Heart left ventricle (tissue), 16 donors: Measurements from ENCODE around the gene ENDOU. TPM values are rescaled to one million over a fixed set of nuclear protein-coding genes. Genes with fewer than 3 reads are reported as not detected.

ENCODE experiments used
- ATAC-seq, 4 donors: fragments of 200-7000 bp; cut with Tn5 transposase; one replicate each; pipeline ENCODE4 v1.9.1; 2020 to 2022; ENCODE audit warnings: moderate library complexity in 4 of 4, mild to moderate bottlenecking in 3 of 4, moderate number of reproducible peaks in 1 of 4
- DNase-seq, 5 donors: peaks; one replicate each; pipeline ENCODE4 v3.0.0-alpha.2; 2020
- H3K27ac ChIP-seq, 12 donors: fragments of 200-600 bp; sonication (generic) in 4 of 12; one replicate each; pipeline versions ENCODE4 v1.5.0 to v1.8.0; 2016 to 2022; ENCODE audit warnings: mild to moderate bottlenecking in 2 of 12
- H3K27me3 ChIP-seq, 9 donors: fragments of 200-600 bp; sonication (generic) in 2 of 9; one replicate each; pipeline versions ENCODE4 v1.5.1 to v1.8.0; 2016 to 2022; ENCODE audit warnings: mild to moderate bottlenecking in 3 of 9
- H3K36me3 ChIP-seq, 9 donors: fragments of 200-600 bp; sonication (generic) in 2 of 9; one replicate each; pipeline versions ENCODE4 v1.5.0 to v1.8.0; 2018 to 2022; ENCODE audit warnings: mild to moderate bottlenecking in 2 of 9
- H3K4me1 ChIP-seq, 12 donors: fragments of 200-600 bp; sonication (generic) in 4 of 12; one replicate each; pipeline versions ENCODE4 v1.5.0 to v1.8.0; 2016 to 2022; ENCODE audit warnings: mild to moderate bottlenecking in 3 of 12
- H3K4me3 ChIP-seq, 12 donors: fragments of 200-600 bp; sonication (generic) in 4 of 12; one replicate each; pipeline versions ENCODE4 v1.5.0 to v1.8.0; 2017 to 2022; ENCODE audit warnings: mild to moderate bottlenecking in 9 of 12, moderate library complexity in 4 of 12
- H3K9me3 ChIP-seq, 12 donors: fragments of 200-600 bp; sonication (generic) in 4 of 12; one replicate each; pipeline versions ENCODE4 v1.5.0 to v1.8.0; 2016 to 2022; ENCODE audit warnings: mild to moderate bottlenecking in 1 of 12
- POLR2A ChIP-seq, 2 donors: fragments of 450-650 bp; IDR thresholded peaks; one replicate each; pipeline ENCODE4 v1.6.1; 2017; ENCODE audit warnings: antibody characterized with exemption in 2 of 2, mild to moderate bottlenecking in 2 of 2, moderate library complexity in 2 of 2
- WGBS, 4 donors: extraction: QIAGEN DNeasy Blood & Tissue Kit in 2 of 4; methylation state at CpG; one replicate each; pipeline versions ENCODE4 v1.1.5 to v1.1.7; 2013 to 2018; 5-methylcytosine and 5-hydroxymethylcytosine counted together
- intact Hi-C, 10 donors: fragments of 100-400 bp; cut with DNase I; formaldehyde crosslinking; loops; one replicate each; pipeline versions ENCODE4 v1.11.1 to v1.14.2; 2022
- polyA plus RNA-seq, 2 donors: library from polyadenylated mRNA; stranded (reverse); fragments of 200-250 nt; gene quantifications; one replicate each; pipeline ENCODE4 v1.2.3, GENCODE V29; 2013
- total RNA-seq, 9 donors: library from RNA; depleted of rRNA in 2 of 9; stranded (reverse); fragments of >200 nt in 2 of 9; fragmentation: NEBNext Ultra II Directional in 3 of 9; extraction: Animal tissue kit (Norgen Biotek cat#: 25700) in 3 of 9; gene quantifications; one replicate each; pipeline versions ENCODE4 v1.1.0 to v1.2.4, GENCODE V29; 2016 to 2023
- TF ChIP-seq, protein P1 (sequence below), 12 donors: fragments of 200-600 bp; sonication (generic) in 4 of 12; IDR thresholded peaks; one replicate each; pipeline versions ENCODE4 v1.5.0 to v1.8.0; 2018 to 2022; ENCODE audit warnings: antibody characterized with exemption in 12 of 12, mild to moderate bottlenecking in 5 of 12
- donor health status: ischemic (EF 13 %, LVEDD 7.1; RV severe dilation, severe dysfunction).
- donor health status: healthy with polysubstance abuse.
- donor health status: DM: no; HTN: yes; CAD: no.
- donor health status: DM: no; HTN: no; CAD: no.
- donor health status: ischemic (EF 25% LVEDD 6.9; RV normal size, moderate dysfunction).
- donor health status: ischemic (EF 25% LVEDD 5.7; RV mildly dilated, moderate dysfunction).
- donor health status: healthy.
- donor health status: DM: yes; HTN: yes; CAD: no.
- donor health status: ischemic (EF 35%, LVEDD 5.7; RV mildly dilated, moderate dysfunction).
- donor health status: nonischemic (EF 11% LVEDD 7.7; RV severe dilation, severe dysfunction).
- donor health status: DM: yes; HTN: yes; CAD: no.
- donor health status: PGD.
- donor health status: ischemic (EF 29% LVEDD 5.4; RV normal size, mild dysfunction).
- donor health status: nonischemic (EF 23%, LVEDD 6.1; RV moderate dilation, normal function).

Gene ENDOU
- total and polyA plus RNA-seq, 11 donors = 0.08 to 2.5 (median 0.27) TPM; not detected in 4

DNA sequence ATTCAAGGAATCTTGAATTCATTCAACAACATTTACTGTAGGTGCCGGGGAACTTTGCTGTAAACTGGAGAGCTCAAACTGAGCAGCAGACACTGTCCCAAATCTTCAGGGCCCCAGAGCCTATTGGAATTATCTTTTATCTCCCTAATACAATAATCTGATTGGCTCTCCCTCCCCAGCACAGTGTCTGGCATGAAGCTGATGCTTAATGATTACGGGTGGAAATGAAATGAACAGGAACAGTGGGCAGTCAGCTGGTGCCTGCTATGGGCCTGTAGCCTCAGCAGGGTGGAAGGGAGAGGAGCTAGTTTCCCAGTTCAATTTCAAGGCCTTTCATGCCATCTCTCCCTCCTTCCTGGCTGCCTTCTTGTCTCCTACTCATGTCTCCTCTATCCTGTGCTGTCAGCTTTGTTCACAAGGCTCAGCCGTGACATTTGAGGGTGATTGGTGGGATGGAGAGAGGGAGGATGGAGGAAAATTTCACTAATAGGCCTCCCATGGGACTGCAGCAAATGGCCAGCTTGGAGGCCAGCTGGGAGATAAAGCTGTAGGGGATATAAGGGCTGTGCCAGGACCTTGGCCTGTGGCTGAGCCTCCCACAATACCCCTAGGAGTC, 37.7 kb upstream of the ENDOU start:
- Histone ChIP-seq H3K4me1 (peaks cover 0 to 58% (median 27%) of the 10 kb centered on the region in 12 donors), H3K27ac (peak overlapping the region in 2 of 12 donors; percentile 11 to 24), H3K27me3 (no peaks in the 10 kb centered on the region), H3K9me3 (no peaks in the 10 kb centered on the region), H3K4me3 (no peak overlapping the region), H3K36me3 (no peaks in the 10 kb centered on the region)
- TF ChIP-seq, protein P1, sequence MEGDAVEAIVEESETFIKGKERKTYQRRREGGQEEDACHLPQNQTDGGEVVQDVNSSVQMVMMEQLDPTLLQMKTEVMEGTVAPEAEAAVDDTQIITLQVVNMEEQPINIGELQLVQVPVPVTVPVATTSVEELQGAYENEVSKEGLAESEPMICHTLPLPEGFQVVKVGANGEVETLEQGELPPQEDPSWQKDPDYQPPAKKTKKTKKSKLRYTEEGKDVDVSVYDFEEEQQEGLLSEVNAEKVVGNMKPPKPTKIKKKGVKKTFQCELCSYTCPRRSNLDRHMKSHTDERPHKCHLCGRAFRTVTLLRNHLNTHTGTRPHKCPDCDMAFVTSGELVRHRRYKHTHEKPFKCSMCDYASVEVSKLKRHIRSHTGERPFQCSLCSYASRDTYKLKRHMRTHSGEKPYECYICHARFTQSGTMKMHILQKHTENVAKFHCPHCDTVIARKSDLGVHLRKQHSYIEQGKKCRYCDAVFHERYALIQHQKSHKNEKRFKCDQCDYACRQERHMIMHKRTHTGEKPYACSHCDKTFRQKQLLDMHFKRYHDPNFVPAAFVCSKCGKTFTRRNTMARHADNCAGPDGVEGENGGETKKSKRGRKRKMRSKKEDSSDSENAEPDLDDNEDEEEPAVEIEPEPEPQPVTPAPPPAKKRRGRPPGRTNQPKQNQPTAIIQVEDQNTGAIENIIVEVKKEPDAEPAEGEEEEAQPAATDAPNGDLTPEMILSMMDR (IDR thresholded peaks at IDR 0.05) = no peak
- no peak for TF ChIP-seq POLR2A (IDR thresholded peaks at IDR 0.05)
- no peak for ATAC-seq
- WGBS, 4 donors = 72 to 88% (median 77%) methylated on average over 3 of the region's 3 CpGs
- intact Hi-C loops = loop anchor here in 1 of 10 donors (5.0 kb wide), 1 partner anchor 111 kb away; no protein-coding TSS in a partner anchor
- peak in 2 of 5 donors; percentile 2 to 16 for DNase-seq

DNA sequence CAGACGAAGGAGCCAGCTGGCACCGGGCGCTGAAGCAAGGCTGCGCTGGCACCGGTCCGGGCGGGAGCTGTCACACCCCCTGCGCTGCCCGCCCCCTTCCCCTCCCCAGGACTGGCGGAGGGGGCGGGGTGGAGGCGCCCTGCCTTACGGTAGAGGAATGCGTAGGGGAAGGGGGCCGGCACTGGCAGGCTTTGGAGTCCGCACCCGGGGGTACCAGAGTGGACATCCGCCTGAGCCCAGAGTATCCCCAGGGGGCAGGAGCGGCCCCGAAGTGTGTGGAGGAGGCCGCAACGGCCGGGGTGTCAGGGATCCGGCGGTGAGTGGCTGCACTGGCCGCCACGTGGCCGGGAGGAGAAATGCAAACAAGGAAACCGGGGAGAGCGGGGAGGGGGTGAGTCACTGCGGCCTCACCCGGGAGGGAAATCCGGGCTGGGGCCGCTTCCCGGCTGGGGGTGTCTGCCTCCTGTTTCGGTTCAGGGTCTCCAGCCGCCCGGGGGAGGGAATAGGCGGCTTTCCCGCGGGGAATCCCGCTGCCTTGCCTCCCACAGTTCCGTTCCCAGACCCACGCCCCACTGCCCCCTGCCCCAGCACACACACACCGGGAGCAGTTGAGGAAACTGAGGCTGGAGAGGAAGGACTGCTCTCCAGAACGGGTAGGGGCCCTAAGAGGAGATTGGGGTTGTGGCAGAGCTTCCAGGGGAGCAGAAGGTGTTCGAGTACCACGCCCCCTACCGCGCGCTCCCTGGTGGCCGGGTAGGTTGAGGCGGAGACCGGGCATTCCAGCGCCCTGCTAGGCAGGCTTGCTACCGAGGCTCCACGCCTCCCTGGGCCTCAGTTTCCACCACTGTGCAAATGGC, 33.8 kb upstream of the ENDOU start, which contains the start of gene RAPGEF3:
TSS of gene RAPGEF3 (minus strand) at position 47 of the 857 bp plus-strand sequence. CDS start 324 bp downstream, outside the sequence.
- peak within 1 kb of the TSS; percentile 42 to 76 (median 64) for H3K4me3 ChIP-seq
- intact Hi-C loops = loop anchor here in 5 of 10 donors (1.0 to 5.0 kb wide), 4 partner anchors 18 to 42 kb away; no protein-coding TSS in a partner anchor
- no peaks in the 10 kb centered on the region for H3K27me3 ChIP-seq
- TF ChIP-seq, protein P1 (IDR thresholded peaks at IDR 0.05) = peak; percentile 27 to 62 (median 50)
- TF ChIP-seq POLR2A (IDR thresholded peaks at IDR 0.05) = peak in 1 of 2 donors; percentile 7
- ATAC-seq (peak; percentile 76 to 90 (median 88)), DNase-seq (peak; percentile 89 to 93 (median 91))
- 2 to 8% (median 3%) methylated on average over 34 to 57 of the region's 57 CpGs for WGBS, 4 donors
- H3K9me3 ChIP-seq = no peaks in the 10 kb centered on the region
- H3K4me1 ChIP-seq = peaks cover 4 to 70% (median 47%) of the 10 kb centered on the region in 12 donors
- peak within 1 kb of the TSS; percentile 64 to 90 (median 82) for H3K27ac ChIP-seq
- peaks cover 0 to 3% (median 0%) of the 10 kb centered on the region in 9 donors for H3K36me3 ChIP-seq

DNA sequence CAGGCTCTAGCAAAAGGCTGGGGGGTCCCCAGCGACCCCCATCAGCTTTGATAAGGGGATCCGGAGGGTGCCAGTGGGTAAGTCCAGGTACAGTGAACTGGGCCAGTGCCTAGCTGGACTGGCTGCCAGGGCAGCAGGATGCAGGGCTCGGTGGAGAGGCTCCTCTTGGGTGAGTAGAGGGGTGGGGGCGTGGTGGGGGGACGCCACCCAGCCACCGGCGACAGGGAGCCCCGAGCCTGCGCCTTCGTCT, 33.2 kb upstream of the ENDOU start:
- Histone ChIP-seq H3K27me3 (no peaks in the 10 kb centered on the region), H3K27ac (peak overlapping the region; percentile 64 to 90 (median 82)), H3K4me3 (peak overlapping the region; percentile 42 to 76 (median 64)), H3K36me3 (peaks cover 0 to 4% (median 0%) of the 10 kb centered on the region in 9 donors), H3K9me3 (no peaks in the 10 kb centered on the region), H3K4me1 (peaks cover 10 to 74% (median 51%) of the 10 kb centered on the region in 12 donors)
- peak in 1 of 2 donors; percentile 10 for TF ChIP-seq POLR2A (IDR thresholded peaks at IDR 0.05)
- TF ChIP-seq, protein P1 (IDR thresholded peaks at IDR 0.05) = no peak
- intact Hi-C loops = loop anchor here in 4 of 10 donors (2.0 to 5.0 kb wide), 3 partner anchors 18 to 42 kb away; no protein-coding TSS in a partner anchor
- ATAC-seq (no peak), DNase-seq (no peak)
- WGBS, 4 donors = 2 to 4% (median 3%) methylated on average over 8 to 10 of the region's 10 CpGs
